Iris pigment epithelial cell (primary cell): ENCODE measurements around the gene EPHB2.

Experiments used
- DNase-seq: peaks from one replicate; pipeline ENCODE4 v3.0.0-alpha.2; 2011; ENCODE audit warnings: low read depth

EPHB2 gene

GRCh38 chr1:22801761-22802160 is 91.1 kb downstream of the EPHB2 start:
- no peak for DNase-seq

- no peak for DNase-seq
Measured at GRCh38 chr1:22803833-22804232, 93.2 kb downstream of the EPHB2 start.

GRCh38 chr1:22804406-22804805 is 93.8 kb downstream of the EPHB2 start:
- DNase-seq = no peak

GRCh38 chr1:22804969-22805671 is 94.5 kb downstream of the EPHB2 start:
- DNase-seq = no peak

GRCh38 chr1:22805672-22806038 is 95.0 kb downstream of the EPHB2 start:
- DNase-seq = no peak

GRCh38 chr1:22806584-22806983 is 95.9 kb downstream of the EPHB2 start:
- no peak for DNase-seq

- no peak for DNase-seq
Measured at GRCh38 chr1:22807340-22807739, 96.7 kb downstream of the EPHB2 start.

- peak; percentile 65 for DNase-seq
Measured at GRCh38 chr1:22808186-22808675, 97.6 kb downstream of the EPHB2 start.

GRCh38 chr1:22808676-22809483 is 98.2 kb downstream of the EPHB2 start:
- peak; percentile 80 for DNase-seq

- DNase-seq = no peak
Measured at GRCh38 chr1:22809783-22810182, 99.1 kb downstream of the EPHB2 start.

GRCh38 chr1:22810378-22810777 is 99.7 kb downstream of the EPHB2 start:
- DNase-seq = no peak

- no peak for DNase-seq
Measured at GRCh38 chr1:22812092-22812880, 101.6 kb downstream of the EPHB2 start.

GRCh38 chr1:22812993-22813790 is 102.6 kb downstream of the EPHB2 start:
- no peak for DNase-seq

- DNase-seq = no peak
Measured at GRCh38 chr1:22814176-22815042, 103.8 kb downstream of the EPHB2 start.

- DNase-seq = no peak
Measured at GRCh38 chr1:22815043-22815365, 104.4 kb downstream of the EPHB2 start.

GRCh38 chr1:22815421-22816066 is 104.9 kb downstream of the EPHB2 start:
- DNase-seq = no peak

- no peak for DNase-seq
Measured at GRCh38 chr1:22816067-22816775, 105.6 kb downstream of the EPHB2 start.

GRCh38 chr1:22816803-22817202 is 106.2 kb downstream of the EPHB2 start:
- DNase-seq = no peak

GRCh38 chr1:22817462-22817861 is 106.8 kb downstream of the EPHB2 start:
- no peak for DNase-seq
